HUES6 (cell line): ENCODE data around the gene ASTL.
A peak's percentile ranks its signal among the peaks of the same experiment; 100 is the strongest.

Experiments used
- H3K27ac ChIP-seq: 2 replicates; pipeline ENCODE4 v1.7.0; 2013; ENCODE audit warnings: low read depth, mild to moderate bottlenecking, low read length, inconsistent platforms
- H3K27me3 ChIP-seq: 2 replicates; pipeline ENCODE4 v1.6.1; 2013; ENCODE audit warnings: low read length; ENCODE audit not compliant: control insufficient read depth, insufficient read depth
- H3K36me3 ChIP-seq: 2 replicates; pipeline ENCODE4 v1.6.1; 2013; ENCODE audit warnings: low read length; ENCODE audit not compliant: control insufficient read depth, insufficient read depth
- H3K4me1 ChIP-seq: 2 replicates; pipeline ENCODE4 v1.6.1; 2013; ENCODE audit warnings: low read length; ENCODE audit not compliant: control insufficient read depth, insufficient read depth
- H3K4me3 ChIP-seq: 2 replicates; pipeline ENCODE4 v1.5.1; 2013; ENCODE audit warnings: low read depth, low read length
- H3K9ac ChIP-seq: one replicate; pipeline ENCODE4 v1.6.1; 2013; ENCODE audit warnings: mild to moderate bottlenecking, low read length
- H3K9me3 ChIP-seq: 2 replicates; pipeline ENCODE4 v1.6.1; 2013; ENCODE audit warnings: low read depth, low read length; ENCODE audit not compliant: control insufficient read depth, insufficient read depth

The ASTL gene

GRCh38 chr2:96108541-96109360 is 29.6 kb downstream of the ASTL start:
- H3K9me3 ChIP-seq: peaks cover 15% of the 10 kb centered on the region
- peaks cover 1% of the 10 kb centered on the region; the same call in 1 of the 2 replicates for H3K27me3 ChIP-seq
- no peak overlapping the region for H3K27ac ChIP-seq
- H3K9ac ChIP-seq: no peak overlapping the region
- H3K4me1 ChIP-seq: peaks cover 29% of the 10 kb centered on the region
- H3K36me3 ChIP-seq: no peaks in the 10 kb centered on the region
- H3K4me3 ChIP-seq: peak overlapping the region; percentile 18; the same call in 1 of the 2 replicates

GRCh38 chr2:96108151-96108540 is 30.2 kb downstream of the ASTL start:
- H3K9ac ChIP-seq: no peak overlapping the region
- no peak overlapping the region for H3K27ac ChIP-seq

GRCh38 chr2:96107708-96108065 is 30.6 kb downstream of the ASTL start:
- Histone ChIP-seq H3K9ac (no peak overlapping the region), H3K27ac (no peak overlapping the region), H3K9me3 (peaks cover 15% of the 10 kb centered on the region), H3K4me3 (no peak overlapping the region), H3K27me3 (no peaks in the 10 kb centered on the region), H3K36me3 (no peaks in the 10 kb centered on the region), H3K4me1 (peaks cover 33% of the 10 kb centered on the region)

More at GRCh38 chr2:96108151-96108540, 30.2 kb downstream of the ASTL start:
- H3K4me1 ChIP-seq: peaks cover 33% of the 10 kb centered on the region
- peak overlapping the region; percentile 18; the same call in 1 of the 2 replicates for H3K4me3 ChIP-seq
- H3K9me3 ChIP-seq: peaks cover 15% of the 10 kb centered on the region
- H3K27me3 ChIP-seq: no peaks in the 10 kb centered on the region
- H3K36me3 ChIP-seq: no peaks in the 10 kb centered on the region

GRCh38 chr2:96106991-96107707 is 31.2 kb downstream of the ASTL start:
- Histone ChIP-seq H3K9me3 (peaks cover 15% of the 10 kb centered on the region), H3K27me3 (no peaks in the 10 kb centered on the region), H3K9ac (no peak overlapping the region), H3K36me3 (no peaks in the 10 kb centered on the region), H3K4me3 (no peak overlapping the region), H3K4me1 (peaks cover 29% of the 10 kb centered on the region), H3K27ac (no peak overlapping the region)

GRCh38 chr2:96105994-96106715 is 32.1 kb downstream of the ASTL start:
- Histone ChIP-seq H3K9ac (no peak overlapping the region), H3K4me1 (peaks cover 27% of the 10 kb centered on the region), H3K36me3 (no peaks in the 10 kb centered on the region), H3K27ac (no peak overlapping the region), H3K4me3 (no peak overlapping the region), H3K9me3 (peaks cover 15% of the 10 kb centered on the region), H3K27me3 (no peaks in the 10 kb centered on the region)

GRCh38 chr2:96105152-96105915 is 33.0 kb downstream of the ASTL start:
- no peak overlapping the region for H3K27ac ChIP-seq
- H3K27me3 ChIP-seq: no peaks in the 10 kb centered on the region
- peaks cover 15% of the 10 kb centered on the region for H3K9me3 ChIP-seq
- H3K9ac ChIP-seq: no peak overlapping the region
- peaks cover 31% of the 10 kb centered on the region for H3K4me1 ChIP-seq
- no peaks in the 10 kb centered on the region for H3K36me3 ChIP-seq
- no peak overlapping the region for H3K4me3 ChIP-seq

DNA sequence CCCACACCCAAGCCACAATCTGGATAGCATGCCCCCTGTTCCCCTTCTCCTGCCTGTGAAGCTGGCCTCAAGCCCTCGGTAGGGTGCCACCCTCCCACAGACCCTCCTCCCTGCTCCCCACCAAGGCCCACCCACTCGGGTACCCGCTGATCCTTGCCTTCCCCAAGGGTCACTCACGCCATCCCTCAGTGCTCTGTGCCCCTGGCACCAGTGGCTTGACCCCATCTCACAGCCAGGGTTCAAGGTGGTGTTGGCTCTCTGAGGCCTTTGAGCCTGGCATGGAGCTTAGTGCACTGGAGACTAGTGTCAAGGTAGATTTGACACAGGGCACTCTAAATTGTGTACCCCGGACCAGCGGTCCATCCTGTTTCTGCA is 33.8 kb downstream of the ASTL start:
- H3K4me1 ChIP-seq: peaks cover 32% of the 10 kb centered on the region
- H3K27ac ChIP-seq: no peak overlapping the region
- no peaks in the 10 kb centered on the region for H3K27me3 ChIP-seq
- no peak overlapping the region for H3K4me3 ChIP-seq
- H3K9ac ChIP-seq: no peak overlapping the region
- no peaks in the 10 kb centered on the region for H3K36me3 ChIP-seq
- peaks cover 15% of the 10 kb centered on the region for H3K9me3 ChIP-seq

- Histone ChIP-seq H3K9ac (no peak overlapping the region), H3K4me3 (no peak overlapping the region), H3K36me3 (no peaks in the 10 kb centered on the region), H3K9me3 (peaks cover 15% of the 10 kb centered on the region), H3K27ac (no peak overlapping the region), H3K27me3 (no peaks in the 10 kb centered on the region), H3K4me1 (peaks cover 30% of the 10 kb centered on the region)
These were observed 34.4 kb downstream of the ASTL start for GRCh38 chr2:96103761-96104486.

DNA sequence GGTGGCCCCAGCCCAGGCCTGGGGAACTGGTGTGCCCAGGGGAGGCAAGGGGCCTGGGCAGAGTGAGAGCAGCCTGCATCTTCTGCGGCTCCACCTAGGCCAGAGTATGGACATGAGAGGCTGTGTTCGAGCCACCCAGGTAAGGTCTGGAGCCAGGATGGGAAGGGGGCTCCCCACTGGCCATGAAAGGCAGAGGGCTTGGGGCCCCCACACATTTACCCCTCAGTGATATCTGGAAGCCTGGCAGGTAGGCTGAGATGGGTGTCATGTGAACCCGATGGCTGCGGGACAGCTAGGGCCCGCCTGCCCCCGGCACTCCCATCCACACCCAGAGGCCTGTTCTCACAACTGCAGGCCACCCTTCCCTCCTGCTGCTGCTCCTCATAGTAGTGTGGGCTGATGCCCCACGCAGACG is 35.1 kb downstream of the ASTL start:
- H3K27me3 ChIP-seq: no peaks in the 10 kb centered on the region
- H3K4me3 ChIP-seq: no peak overlapping the region
- H3K36me3 ChIP-seq: no peaks in the 10 kb centered on the region
- H3K4me1 ChIP-seq: peaks cover 23% of the 10 kb centered on the region
- no peak overlapping the region for H3K9ac ChIP-seq
- no peak overlapping the region for H3K27ac ChIP-seq
- H3K9me3 ChIP-seq: peaks cover 15% of the 10 kb centered on the region

DNA sequence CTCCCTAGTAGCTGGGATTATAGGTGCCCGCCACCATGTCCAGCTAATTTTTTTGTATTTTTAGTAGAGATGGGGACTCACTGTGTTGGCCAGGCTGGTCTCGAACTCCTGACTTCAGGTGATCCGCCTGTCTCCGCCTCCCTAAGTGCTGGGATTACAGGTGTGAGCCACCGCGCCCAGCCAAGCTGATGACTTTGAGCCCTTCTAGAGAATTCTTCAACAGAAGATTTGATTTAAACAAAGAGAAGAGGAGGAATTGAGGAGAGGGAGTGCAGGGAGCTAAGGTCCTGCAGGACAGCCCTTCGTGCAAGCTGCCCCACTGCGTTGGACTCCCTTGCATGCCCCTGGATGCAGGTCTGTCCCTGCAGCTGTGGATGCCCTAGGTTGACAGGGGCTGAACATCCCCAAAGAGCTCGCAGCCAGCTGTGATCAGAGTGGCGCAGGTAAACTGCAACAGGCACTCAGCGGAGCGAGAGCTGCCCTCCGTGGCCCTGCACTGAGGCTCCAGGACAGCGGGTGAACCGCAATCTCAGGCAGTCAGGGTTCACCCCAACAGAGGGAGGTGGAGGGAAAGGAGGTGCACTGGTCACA is 35.6 kb downstream of the ASTL start:
- Histone ChIP-seq H3K9me3 (peaks cover 15% of the 10 kb centered on the region), H3K4me1 (peaks cover 18% of the 10 kb centered on the region), H3K36me3 (no peaks in the 10 kb centered on the region), H3K27ac (no peak overlapping the region), H3K4me3 (no peak overlapping the region), H3K27me3 (no peaks in the 10 kb centered on the region), H3K9ac (no peak overlapping the region)
